ENCODE results near the gene CLEC20A.

GRCh38 chr1:178488393-178488792, 8.4 kb downstream of the CLEC20A start:
- TF ChIP-seq NFIC (IDR thresholded peaks at IDR 0.05) (no peak), USF1 (IDR thresholded peaks at IDR 0.05) (no peak), FOXM1 (IDR thresholded peaks at IDR 0.05; ENCODE audit: borderline replicate concordance, low read depth) (no peak), EP300 (IDR thresholded peaks at IDR 0.05; ENCODE audit: borderline replicate concordance) (no peak), RAD21 (IDR thresholded peaks at IDR 0.05; ENCODE audit: low read depth) (no peak), REST (IDR thresholded peaks at IDR 0.05; ENCODE audit: low read depth) (no peak), TAF1 (IDR thresholded peaks at IDR 0.05; ENCODE audit: low read depth) (no peak), TCF12 (IDR thresholded peaks at IDR 0.05; ENCODE audit: low read depth) (no peak), YY1 (IDR thresholded peaks at IDR 0.05; ENCODE audit: low read depth) (no peak)
